ENCODE results near the gene ANKRD27. TPM values are rescaled to one million over a fixed set of nuclear protein-coding genes. Genes with fewer than 3 reads are reported as not detected.

The ANKRD27 gene
- total RNA-seq, 1 experiment from 2014 or later: 48.1 TPM

DNA sequence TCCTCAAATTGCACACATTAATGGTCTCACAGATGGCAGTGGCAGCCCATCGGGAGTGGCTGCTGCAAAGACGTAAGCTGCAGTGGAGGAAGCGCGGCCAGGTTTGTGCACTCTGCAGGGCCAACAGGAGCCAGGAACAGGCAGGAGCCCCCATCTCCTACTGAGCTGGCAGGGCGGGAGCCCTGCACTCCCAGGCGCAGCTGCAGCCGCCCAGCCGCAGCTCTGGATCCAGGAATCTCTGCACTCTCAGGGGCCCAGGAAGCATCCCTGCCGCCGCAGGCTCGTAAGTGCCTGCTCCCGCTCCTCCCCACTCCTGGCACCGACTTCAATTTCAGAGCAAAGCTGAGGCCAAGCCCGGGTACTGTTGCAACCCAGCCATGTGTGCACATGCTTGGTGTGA lies 37.5 kb downstream of the ANKRD27 start:
- ATAC-seq (no peak), DNase-seq (ENCODE audit: low read depth, low spot score) (no peak)
- H3K4me3 ChIP-seq (replicated peaks in 1 of 2; ENCODE audit: low read depth in 1 of 2, low read length in 2 of 2): no peak overlapping the region
- H3K27ac ChIP-seq (ENCODE audit: low read depth, low read length): no peak overlapping the region
- H3K9me2 ChIP-seq (ENCODE audit: insufficient read depth): no peaks in the 10 kb centered on the region
- H3K27me3 ChIP-seq (ENCODE audit: insufficient read depth, low read length): no peaks in the 10 kb centered on the region
- H3K4me2 ChIP-seq (ENCODE audit: low read length): no peak overlapping the region
- H2AFZ ChIP-seq (ENCODE audit: low read depth, low read length, poor library complexity, severe bottlenecking): no peak overlapping the region
- no peaks in the 10 kb centered on the region for H3K4me1 ChIP-seq (ENCODE audit: control insufficient read depth in 1 of 2, insufficient read depth in 2 of 2, low read length in 2 of 2)
- ChIA-PET POLR2A (no interaction called here), RAD21 (ENCODE audit: low non-redundant PET in 1 of 2, low total read pairs in 2 of 2, uncharacterized antibody in 2 of 2, unreplicated experiment in 2 of 2) (no interaction called here), CTCF (no interaction called here)
- no peaks in the 10 kb centered on the region for H3K79me2 ChIP-seq (ENCODE audit: insufficient read depth, low read length)
- intact Hi-C loops (cut with micrococcal nuclease): no loop called here
- no peak overlapping the region for H3K9ac ChIP-seq (ENCODE audit: low read length)
- H4K20me1 ChIP-seq (ENCODE audit: insufficient read depth): no peaks in the 10 kb centered on the region
- H3K36me3 ChIP-seq (ENCODE audit: control insufficient read depth in 1 of 2, insufficient read depth in 2 of 2, low read length in 2 of 2): peaks cover 23 to 24% of the 10 kb centered on the region in 2 experiments; a peak in 3 of 4 replicates
- no peaks in the 10 kb centered on the region for H3K9me3 ChIP-seq (ENCODE audit: control insufficient read depth in 1 of 2, insufficient read depth in 1 of 2, low read depth in 1 of 2, low read length in 2 of 2)
- TF ChIP-seq, protein P1, sequence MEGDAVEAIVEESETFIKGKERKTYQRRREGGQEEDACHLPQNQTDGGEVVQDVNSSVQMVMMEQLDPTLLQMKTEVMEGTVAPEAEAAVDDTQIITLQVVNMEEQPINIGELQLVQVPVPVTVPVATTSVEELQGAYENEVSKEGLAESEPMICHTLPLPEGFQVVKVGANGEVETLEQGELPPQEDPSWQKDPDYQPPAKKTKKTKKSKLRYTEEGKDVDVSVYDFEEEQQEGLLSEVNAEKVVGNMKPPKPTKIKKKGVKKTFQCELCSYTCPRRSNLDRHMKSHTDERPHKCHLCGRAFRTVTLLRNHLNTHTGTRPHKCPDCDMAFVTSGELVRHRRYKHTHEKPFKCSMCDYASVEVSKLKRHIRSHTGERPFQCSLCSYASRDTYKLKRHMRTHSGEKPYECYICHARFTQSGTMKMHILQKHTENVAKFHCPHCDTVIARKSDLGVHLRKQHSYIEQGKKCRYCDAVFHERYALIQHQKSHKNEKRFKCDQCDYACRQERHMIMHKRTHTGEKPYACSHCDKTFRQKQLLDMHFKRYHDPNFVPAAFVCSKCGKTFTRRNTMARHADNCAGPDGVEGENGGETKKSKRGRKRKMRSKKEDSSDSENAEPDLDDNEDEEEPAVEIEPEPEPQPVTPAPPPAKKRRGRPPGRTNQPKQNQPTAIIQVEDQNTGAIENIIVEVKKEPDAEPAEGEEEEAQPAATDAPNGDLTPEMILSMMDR (IDR thresholded peaks at IDR 0.05 in 2 of 3, conservative IDR thresholded peaks at IDR 0.05 in 1 of 3; ENCODE audit: borderline replicate concordance in 1 of 3, insufficient read depth in 1 of 3, low read depth in 2 of 3, low read length in 2 of 3): no peak
- TF ChIP-seq ZFX (IDR thresholded peaks at IDR 0.05): no peak
- no peak for TF ChIP-seq POLR2AphosphoS5 (IDR thresholded peaks at IDR 0.05; ENCODE audit: low read depth, low read length)
- TF ChIP-seq, protein P2, sequence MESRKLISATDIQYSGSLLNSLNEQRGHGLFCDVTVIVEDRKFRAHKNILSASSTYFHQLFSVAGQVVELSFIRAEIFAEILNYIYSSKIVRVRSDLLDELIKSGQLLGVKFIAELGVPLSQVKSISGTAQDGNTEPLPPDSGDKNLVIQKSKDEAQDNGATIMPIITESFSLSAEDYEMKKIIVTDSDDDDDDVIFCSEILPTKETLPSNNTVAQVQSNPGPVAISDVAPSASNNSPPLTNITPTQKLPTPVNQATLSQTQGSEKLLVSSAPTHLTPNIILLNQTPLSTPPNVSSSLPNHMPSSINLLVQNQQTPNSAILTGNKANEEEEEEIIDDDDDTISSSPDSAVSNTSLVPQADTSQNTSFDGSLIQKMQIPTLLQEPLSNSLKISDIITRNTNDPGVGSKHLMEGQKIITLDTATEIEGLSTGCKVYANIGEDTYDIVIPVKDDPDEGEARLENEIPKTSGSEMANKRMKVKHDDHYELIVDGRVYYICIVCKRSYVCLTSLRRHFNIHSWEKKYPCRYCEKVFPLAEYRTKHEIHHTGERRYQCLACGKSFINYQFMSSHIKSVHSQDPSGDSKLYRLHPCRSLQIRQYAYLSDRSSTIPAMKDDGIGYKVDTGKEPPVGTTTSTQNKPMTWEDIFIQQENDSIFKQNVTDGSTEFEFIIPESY (IDR thresholded peaks at IDR 0.05; ENCODE audit: extremely low read depth, insufficient replicate concordance, low read length): no peak
- no peak for TF ChIP-seq SIN3A (IDR thresholded peaks at IDR 0.05; ENCODE audit: low read depth)
- no peak for TF ChIP-seq EZH2 (IDR thresholded peaks at IDR 0.05)
- TF ChIP-seq, protein P3, sequence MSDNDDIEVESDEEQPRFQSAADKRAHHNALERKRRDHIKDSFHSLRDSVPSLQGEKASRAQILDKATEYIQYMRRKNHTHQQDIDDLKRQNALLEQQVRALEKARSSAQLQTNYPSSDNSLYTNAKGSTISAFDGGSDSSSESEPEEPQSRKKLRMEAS (IDR thresholded peaks at IDR 0.05): no peak
- TF ChIP-seq JUND (IDR thresholded peaks at IDR 0.05): no peak
- TF ChIP-seq, protein P4, sequence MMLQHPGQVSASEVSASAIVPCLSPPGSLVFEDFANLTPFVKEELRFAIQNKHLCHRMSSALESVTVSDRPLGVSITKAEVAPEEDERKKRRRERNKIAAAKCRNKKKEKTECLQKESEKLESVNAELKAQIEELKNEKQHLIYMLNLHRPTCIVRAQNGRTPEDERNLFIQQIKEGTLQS (IDR thresholded peaks at IDR 0.05): no peak
- no peak for TF ChIP-seq CEBPB (IDR thresholded peaks at IDR 0.05; ENCODE audit: low read depth)
- no peak for TF ChIP-seq TCF7L2 (IDR thresholded peaks at IDR 0.05; ENCODE audit: borderline replicate concordance, extremely low read depth, insufficient read depth, insufficient read length)
- TF ChIP-seq ZNF274 (IDR thresholded peaks at IDR 0.05; ENCODE audit: low read depth, low read length): no peak
- no peak for TF ChIP-seq RAD21 (IDR thresholded peaks at IDR 0.05; ENCODE audit: low read depth)
- no peak for TF ChIP-seq CBX3 (IDR thresholded peaks at IDR 0.05; ENCODE audit: low read depth)
- no TSS peak for BruUV-seq (replicated peaks)
